Measurements from ENCODE around the gene CASZ1. TPM values are rescaled to one million over a fixed set of nuclear protein-coding genes. Genes with fewer than 3 reads are reported as not detected.

Gene CASZ1
- total RNA-seq, 4 donors from 2014 or later: 140 to 210 (median 169) TPM

DNA sequence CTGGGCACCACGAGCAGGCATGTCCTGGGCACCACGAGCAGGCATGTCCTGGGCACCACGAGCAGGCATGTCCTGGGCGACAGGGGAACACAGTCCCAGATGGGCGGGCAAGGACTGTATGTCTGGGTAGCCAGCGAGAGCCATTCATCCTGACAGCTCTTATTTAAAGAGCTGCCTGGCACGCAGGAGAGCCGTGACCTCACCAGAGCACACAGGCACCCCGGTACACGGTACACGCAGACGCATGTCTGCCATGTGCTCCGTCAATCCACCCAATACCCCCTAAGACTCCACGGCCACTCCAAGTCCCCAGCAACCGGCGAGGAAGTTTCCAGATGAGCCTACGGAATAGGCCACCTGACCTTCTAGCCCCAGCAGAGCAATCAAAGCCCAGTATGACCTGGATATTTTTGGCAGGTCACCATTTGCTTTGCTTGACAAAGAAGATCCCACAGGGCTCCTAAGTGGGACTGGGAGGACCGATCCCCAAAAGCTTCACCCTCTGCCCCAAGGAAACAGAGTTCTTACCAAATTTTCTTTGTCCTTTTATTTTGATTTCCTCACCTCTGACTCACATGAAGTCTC is 51.7 kb downstream of the CASZ1 start:
- 64 to 71% methylated on average over 12 to 13 of the region's 18 CpGs for WGBS, 2 donors
- intact Hi-C loops (cut with DNase I; ENCODE audit: low total_unique reads): no loop called here
- TF ChIP-seq, protein P1, sequence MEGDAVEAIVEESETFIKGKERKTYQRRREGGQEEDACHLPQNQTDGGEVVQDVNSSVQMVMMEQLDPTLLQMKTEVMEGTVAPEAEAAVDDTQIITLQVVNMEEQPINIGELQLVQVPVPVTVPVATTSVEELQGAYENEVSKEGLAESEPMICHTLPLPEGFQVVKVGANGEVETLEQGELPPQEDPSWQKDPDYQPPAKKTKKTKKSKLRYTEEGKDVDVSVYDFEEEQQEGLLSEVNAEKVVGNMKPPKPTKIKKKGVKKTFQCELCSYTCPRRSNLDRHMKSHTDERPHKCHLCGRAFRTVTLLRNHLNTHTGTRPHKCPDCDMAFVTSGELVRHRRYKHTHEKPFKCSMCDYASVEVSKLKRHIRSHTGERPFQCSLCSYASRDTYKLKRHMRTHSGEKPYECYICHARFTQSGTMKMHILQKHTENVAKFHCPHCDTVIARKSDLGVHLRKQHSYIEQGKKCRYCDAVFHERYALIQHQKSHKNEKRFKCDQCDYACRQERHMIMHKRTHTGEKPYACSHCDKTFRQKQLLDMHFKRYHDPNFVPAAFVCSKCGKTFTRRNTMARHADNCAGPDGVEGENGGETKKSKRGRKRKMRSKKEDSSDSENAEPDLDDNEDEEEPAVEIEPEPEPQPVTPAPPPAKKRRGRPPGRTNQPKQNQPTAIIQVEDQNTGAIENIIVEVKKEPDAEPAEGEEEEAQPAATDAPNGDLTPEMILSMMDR (IDR thresholded peaks at IDR 0.05): no peak
- no peak for TF ChIP-seq POLR2A (IDR thresholded peaks at IDR 0.05)
- no peak overlapping the region for H3K4me3 ChIP-seq (ENCODE audit: low read depth, poor library complexity, severe bottlenecking)
- no peak for DNase-seq (ENCODE audit: low spot score in 2 of 2)

DNA sequence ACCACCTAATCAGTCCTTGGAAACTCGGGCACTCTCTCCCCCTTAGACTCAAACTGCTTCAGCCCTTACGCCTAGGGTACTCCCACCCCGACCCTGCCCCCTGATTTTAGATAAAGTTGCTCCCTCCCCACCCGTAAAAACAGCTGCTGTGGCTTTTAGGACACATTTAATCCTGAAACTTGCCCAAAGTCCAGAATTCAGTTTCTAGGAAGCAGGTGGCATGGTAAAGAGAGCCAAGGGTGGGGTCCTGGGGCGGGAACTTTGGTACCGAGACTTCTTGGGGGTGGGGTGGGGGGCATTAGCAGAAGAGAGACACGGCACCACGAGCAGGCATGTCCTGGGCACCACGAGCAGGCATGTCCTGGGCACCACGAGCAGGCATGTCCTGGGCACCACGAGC is 52.4 kb downstream of the CASZ1 start:
- 34 to 48% methylated on average over 10 to 11 of the region's 11 CpGs for WGBS, 2 donors

DNA sequence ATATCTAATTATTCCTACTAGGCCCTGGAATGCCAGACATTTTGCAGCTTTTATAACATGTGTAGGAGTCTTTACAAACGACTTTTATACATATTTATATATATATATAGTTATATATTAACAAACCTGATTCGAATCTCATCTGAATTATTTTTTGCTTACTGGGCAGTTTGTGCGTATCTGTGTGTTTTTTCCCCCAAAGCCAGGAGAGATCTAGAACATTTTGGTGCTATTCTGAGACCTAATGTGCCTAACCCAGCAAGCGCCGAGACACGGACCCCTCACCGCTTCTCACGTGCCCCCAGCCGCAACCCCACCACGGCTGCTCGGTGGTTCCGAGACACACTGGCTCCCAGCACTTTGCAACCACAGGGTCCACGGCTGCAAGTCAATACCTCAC is 54.8 kb downstream of the CASZ1 start:
- no peak for DNase-seq (ENCODE audit: low spot score in 2 of 2)
- WGBS, 2 donors: 74 to 80% methylated on average over 13 of the region's 13 CpGs
- intact Hi-C loops (cut with DNase I; ENCODE audit: low total_unique reads): no loop called here
- no peak overlapping the region for H3K4me3 ChIP-seq (ENCODE audit: low read depth, poor library complexity, severe bottlenecking)
- TF ChIP-seq, protein P1 (IDR thresholded peaks at IDR 0.05): no peak
- no peak for TF ChIP-seq POLR2A (IDR thresholded peaks at IDR 0.05)

More for the DNA sequence above, 52.4 kb downstream of the CASZ1 start:
- no peak overlapping the region for H3K4me3 ChIP-seq (ENCODE audit: low read depth, poor library complexity, severe bottlenecking)
- TF ChIP-seq, protein P1 (IDR thresholded peaks at IDR 0.05): no peak
- no peak for TF ChIP-seq POLR2A (IDR thresholded peaks at IDR 0.05)
- intact Hi-C loops (cut with DNase I; ENCODE audit: low total_unique reads): no loop called here
- DNase-seq (ENCODE audit: low spot score in 2 of 2): no peak

DNA sequence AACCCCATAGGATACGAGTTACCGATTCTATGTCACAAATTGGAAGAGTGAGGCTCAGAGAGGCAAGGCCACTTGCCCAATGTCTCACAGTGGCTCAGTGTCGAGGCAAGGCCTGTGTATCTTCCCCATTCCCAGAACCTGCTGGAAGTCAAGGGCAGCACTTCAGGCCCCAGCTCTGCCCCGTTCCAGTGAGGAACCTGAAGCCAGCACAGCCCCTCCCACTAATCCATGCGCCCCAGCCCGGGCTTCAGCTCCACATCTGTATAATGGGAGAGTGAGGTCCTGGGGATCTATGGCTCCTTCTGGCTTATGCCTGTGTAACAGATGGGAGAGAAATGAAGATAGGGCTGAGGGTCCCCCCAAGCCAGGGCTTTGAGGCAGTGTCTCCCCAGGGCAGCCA is 56.3 kb downstream of the CASZ1 start:
- intact Hi-C loops (cut with DNase I; ENCODE audit: low total_unique reads): no loop called here
- DNase-seq (ENCODE audit: low spot score in 2 of 2): no peak
- 85 to 89% methylated on average over 6 of the region's 6 CpGs for WGBS, 2 donors
- TF ChIP-seq POLR2A (IDR thresholded peaks at IDR 0.05): no peak
- TF ChIP-seq, protein P1 (IDR thresholded peaks at IDR 0.05): no peak
- no peak overlapping the region for H3K4me3 ChIP-seq (ENCODE audit: low read depth, poor library complexity, severe bottlenecking)

DNA sequence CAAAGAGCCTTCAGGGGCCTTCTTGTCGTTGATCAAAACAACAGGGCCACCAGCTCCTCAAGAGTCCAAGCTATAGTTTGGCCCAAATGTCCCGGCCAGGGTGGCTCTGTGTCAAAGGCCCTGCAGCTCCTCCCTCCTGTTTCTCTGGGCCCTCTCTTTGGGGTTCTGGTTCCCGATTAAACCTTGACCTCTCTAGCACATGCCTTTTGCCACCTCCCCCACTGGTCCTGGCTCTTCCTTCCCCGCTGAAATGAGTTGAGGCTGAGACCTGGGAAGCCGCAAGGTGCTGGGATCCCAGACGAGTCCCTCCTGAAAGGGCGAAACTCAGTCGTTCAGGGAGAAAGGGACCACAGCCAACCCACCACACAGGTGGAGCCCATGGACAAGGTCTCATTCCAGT is 56.9 kb downstream of the CASZ1 start:
- 90 to 93% methylated on average over 8 of the region's 8 CpGs for WGBS, 2 donors
- DNase-seq (ENCODE audit: low spot score in 2 of 2): no peak
- TF ChIP-seq, protein P1 (IDR thresholded peaks at IDR 0.05): no peak
- TF ChIP-seq POLR2A (IDR thresholded peaks at IDR 0.05): no peak
- H3K4me3 ChIP-seq (ENCODE audit: low read depth, poor library complexity, severe bottlenecking): no peak overlapping the region
- intact Hi-C loops (cut with DNase I; ENCODE audit: low total_unique reads): no loop called here

Data from lower leg skin (tissue), 4 donors.